Measurements from ENCODE around the gene KYNU. TPM values are rescaled to one million over a fixed set of nuclear protein-coding genes. Genes with fewer than 3 reads are reported as not detected.

The KYNU gene
- total RNA-seq (2022) (143 and 160 TPM in 2 replicates), Bru-seq, nascent RNA (percentile 99 among the genes with signal in this experiment), BruChase-seq, experiment 1, labeled RNA remaining after a 6-hour chase (percentile 91 among the genes with signal in this experiment), BruChase-seq, experiment 2, labeled RNA remaining after a 2-hour chase (percentile 93 among the genes with signal in this experiment)
- long read RNA-seq, full-length matches to known transcripts: 286 of 339 reads
- long read RNA-seq, partial matches to known transcripts: 13 of 339 reads
- long read RNA-seq, other reads (novel, unspliced or antisense): 40 of 339 reads

DNA sequence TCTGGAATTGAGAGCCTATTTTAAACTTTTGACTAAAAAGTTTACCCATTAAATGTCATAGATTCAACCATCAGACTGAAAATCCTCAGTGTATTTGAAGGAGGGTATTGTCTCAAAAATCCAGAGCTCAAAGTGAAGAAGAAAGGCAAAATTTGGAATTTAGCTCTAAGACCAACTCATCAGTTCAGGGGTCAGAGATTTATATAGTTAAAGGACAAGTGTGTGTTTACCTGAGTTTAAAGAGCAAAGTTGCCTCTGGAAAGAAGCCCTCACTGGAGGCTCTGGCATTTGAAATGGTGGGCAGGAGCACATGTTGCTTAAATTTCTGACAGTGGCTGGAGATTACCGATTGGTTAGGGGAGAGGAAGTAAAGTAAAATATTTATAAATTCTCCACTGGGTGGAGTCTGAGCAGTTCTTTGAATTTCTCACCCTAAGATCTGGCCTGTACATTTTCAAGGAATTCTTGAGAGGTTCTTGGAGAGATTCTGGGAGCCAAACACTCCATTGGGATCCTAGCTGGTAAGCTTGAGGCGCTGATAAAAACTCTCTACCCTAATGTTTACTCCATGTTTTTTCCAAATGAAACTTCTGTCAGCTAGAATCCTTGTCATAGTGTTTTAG is at the start of gene KYNU:
Gene KYNU, plus strand, starts transcription at position 449 of the 623 bp plus-strand sequence. CDS start 7,704 bp downstream, outside the sequence.
- H3K27me3 Mint-ChIP-seq (ENCODE audit: insufficient read depth, unreplicated experiment): no peaks in the 10 kb centered on the region
- H3K9me3 Mint-ChIP-seq (ENCODE audit: unreplicated experiment): no peaks in the 10 kb centered on the region
- peak; percentile 87 for DNase-seq (ENCODE audit: unreplicated experiment)
- TF ChIP-seq, protein P1, sequence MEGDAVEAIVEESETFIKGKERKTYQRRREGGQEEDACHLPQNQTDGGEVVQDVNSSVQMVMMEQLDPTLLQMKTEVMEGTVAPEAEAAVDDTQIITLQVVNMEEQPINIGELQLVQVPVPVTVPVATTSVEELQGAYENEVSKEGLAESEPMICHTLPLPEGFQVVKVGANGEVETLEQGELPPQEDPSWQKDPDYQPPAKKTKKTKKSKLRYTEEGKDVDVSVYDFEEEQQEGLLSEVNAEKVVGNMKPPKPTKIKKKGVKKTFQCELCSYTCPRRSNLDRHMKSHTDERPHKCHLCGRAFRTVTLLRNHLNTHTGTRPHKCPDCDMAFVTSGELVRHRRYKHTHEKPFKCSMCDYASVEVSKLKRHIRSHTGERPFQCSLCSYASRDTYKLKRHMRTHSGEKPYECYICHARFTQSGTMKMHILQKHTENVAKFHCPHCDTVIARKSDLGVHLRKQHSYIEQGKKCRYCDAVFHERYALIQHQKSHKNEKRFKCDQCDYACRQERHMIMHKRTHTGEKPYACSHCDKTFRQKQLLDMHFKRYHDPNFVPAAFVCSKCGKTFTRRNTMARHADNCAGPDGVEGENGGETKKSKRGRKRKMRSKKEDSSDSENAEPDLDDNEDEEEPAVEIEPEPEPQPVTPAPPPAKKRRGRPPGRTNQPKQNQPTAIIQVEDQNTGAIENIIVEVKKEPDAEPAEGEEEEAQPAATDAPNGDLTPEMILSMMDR (IDR thresholded peaks at IDR 0.05; ENCODE audit: unreplicated experiment): peak; percentile 24
- peaks cover 50% of the 10 kb centered on the region for H3K4me1 Mint-ChIP-seq (ENCODE audit: insufficient read depth, unreplicated experiment)
- H3K27ac Mint-ChIP-seq (ENCODE audit: low read depth, unreplicated experiment): peak within 1 kb of the TSS; percentile 97
- ChIA-PET CTCF (interaction anchor here (0.6 to 4.2 kb wide), 20 partner anchors 9 to 215 kb away, joined by 3 to 45 read pairs (median 3); no protein-coding TSS in a partner anchor), POLR2A (interaction anchor here (0.5 to 2.2 kb wide), 12 partner anchors 9 to 210 kb away, joined by 3 to 14 read pairs (median 4); no protein-coding TSS in a partner anchor)
- peak within 1 kb of the TSS; percentile 93 for H3K4me3 Mint-ChIP-seq (ENCODE audit: unreplicated experiment)
- H3K36me3 Mint-ChIP-seq (ENCODE audit: insufficient read depth, unreplicated experiment): peaks cover 42% of the 10 kb centered on the region
- no TSS peak for BruUV-seq (replicated peaks)
- intact Hi-C loops (cut with micrococcal nuclease): loop anchor here (1.0 to 2.0 kb wide), 2 partner anchors 81 to 103 kb away; no protein-coding TSS in a partner anchor

GRCh38 chr2:142834021-142834420 is 43.4 kb upstream of the KYNU start:
- BruUV-seq (replicated peaks): no TSS peak
- ChIA-PET CTCF (no interaction called here), POLR2A (interaction anchor here (0.5 kb wide), 1 partner anchor 8 kb away, joined by 3 read pairs; no protein-coding TSS in a partner anchor)
- Mint-ChIP-seq H3K4me1 (ENCODE audit: insufficient read depth, unreplicated experiment) (peaks cover 7% of the 10 kb centered on the region), H3K36me3 (ENCODE audit: insufficient read depth, unreplicated experiment) (peaks cover 5% of the 10 kb centered on the region), H3K27ac (ENCODE audit: low read depth, unreplicated experiment) (peak overlapping the region; percentile 35), H3K9me3 (ENCODE audit: unreplicated experiment) (no peaks in the 10 kb centered on the region), H3K27me3 (ENCODE audit: insufficient read depth, unreplicated experiment) (no peaks in the 10 kb centered on the region), H3K4me3 (ENCODE audit: unreplicated experiment) (no peak overlapping the region)
- TF ChIP-seq, protein P1 (IDR thresholded peaks at IDR 0.05; ENCODE audit: unreplicated experiment): no peak
- peak; percentile 39 for DNase-seq (ENCODE audit: unreplicated experiment)
- intact Hi-C loops (cut with micrococcal nuclease): no loop called here

- intact Hi-C loops (cut with micrococcal nuclease): no loop called here
Observed at GRCh38 chr2:142840436-142840835, 37.0 kb upstream of the KYNU start.

More at GRCh38 chr2:142840436-142840835, 37.0 kb upstream of the KYNU start:
- Mint-ChIP-seq H3K9me3 (ENCODE audit: unreplicated experiment) (no peaks in the 10 kb centered on the region), H3K36me3 (ENCODE audit: insufficient read depth, unreplicated experiment) (no peaks in the 10 kb centered on the region), H3K27ac (ENCODE audit: low read depth, unreplicated experiment) (no peak overlapping the region), H3K4me3 (ENCODE audit: unreplicated experiment) (no peak overlapping the region), H3K4me1 (ENCODE audit: insufficient read depth, unreplicated experiment) (no peaks in the 10 kb centered on the region), H3K27me3 (ENCODE audit: insufficient read depth, unreplicated experiment) (no peaks in the 10 kb centered on the region)
- no TSS peak for BruUV-seq (replicated peaks)
- POLR2A ChIA-PET: interaction anchor here (1.2 to 1.4 kb wide), 2 partner anchors 34 to 35 kb away, joined by 3 read pairs; no protein-coding TSS in a partner anchor
- TF ChIP-seq, protein P1 (IDR thresholded peaks at IDR 0.05; ENCODE audit: unreplicated experiment): no peak
- CTCF ChIA-PET: interaction anchor here (0.6 to 3.0 kb wide), 3 partner anchors 14 to 23 kb away, joined by 3 to 8 read pairs (median 5); no protein-coding TSS in a partner anchor
- DNase-seq (ENCODE audit: unreplicated experiment): no peak
